C4-2B (cell line): Measurements from ENCODE around the gene KLHL21.
A peak's percentile ranks its signal among the peaks of the same experiment; 100 is the strongest.

Source experiments
- CTCF ChIP-seq: fragments of 450-650 bp; conservative IDR thresholded peaks from 2 replicates; pipeline ENCODE4 v1.5.1; 2017; ENCODE audit warnings: mild to moderate bottlenecking
- ZFX ChIP-seq: fragments of 450-650 bp; IDR thresholded peaks from 2 replicates; pipeline ENCODE4 v1.6.1; 2017

- TF ChIP-seq CTCF: no peak
- peak; percentile 65; the same call in 1 of the 2 replicates for TF ChIP-seq ZFX
Measured at GRCh38 chr1:6612641-6613360, 10.1 kb upstream of the KLHL21 start.
